ENCODE measurements around the gene SNRNP40. TPM values are rescaled to one million over a fixed set of nuclear protein-coding genes. Genes with fewer than 3 reads are reported as not detected.

Gene SNRNP40
- total RNA-seq, 4 donors from 2014 or later, result 21.9 to 32.1 (median 23.6) TPM

- intact Hi-C loops (cut with DNase I; ENCODE audit: low total_unique reads) (no loop called here), in situ Hi-C loops (cut with MboI; ENCODE audit: low sequenced_read_pairs in 4 of 4) (no loop called here)
- H3K9me3 ChIP-seq, result no peaks in the 10 kb centered on the region
- no peak for ATAC-seq
- no peak for DNase-seq
- H3K4me3 ChIP-seq, result no peak overlapping the region
- H3K27me3 ChIP-seq, result no peaks in the 10 kb centered on the region
- TF ChIP-seq POLR2A (IDR thresholded peaks at IDR 0.05) (no peak), CTCF (IDR thresholded peaks at IDR 0.05 in 4 of 5, conservative IDR thresholded peaks at IDR 0.05 in 1 of 5) (no peak)
- no peaks in the 10 kb centered on the region for H3K36me3 ChIP-seq
- H3K4me1 ChIP-seq, result no peaks in the 10 kb centered on the region
- no peak overlapping the region for H3K27ac ChIP-seq
These were observed 68.6 kb downstream of the SNRNP40 start for GRCh38 chr1:31227891-31228568.

- Histone ChIP-seq H3K4me3 (no peak overlapping the region), H3K9me3 (no peaks in the 10 kb centered on the region), H3K27ac (no peak overlapping the region), H3K4me1 (no peaks in the 10 kb centered on the region), H3K36me3 (no peaks in the 10 kb centered on the region), H3K27me3 (no peaks in the 10 kb centered on the region)
- ATAC-seq, result no peak
- intact Hi-C loops (cut with DNase I; ENCODE audit: low total_unique reads) (no loop called here), in situ Hi-C loops (cut with MboI; ENCODE audit: low sequenced_read_pairs in 4 of 4) (no loop called here)
- no peak for DNase-seq
- TF ChIP-seq POLR2A (IDR thresholded peaks at IDR 0.05) (no peak), CTCF (IDR thresholded peaks at IDR 0.05 in 4 of 5, conservative IDR thresholded peaks at IDR 0.05 in 1 of 5) (no peak)
These were observed 72.5 kb downstream of the SNRNP40 start for GRCh38 chr1:31224068-31224467.

- intact Hi-C loops (cut with DNase I; ENCODE audit: low total_unique reads) (no loop called here), in situ Hi-C loops (cut with MboI; ENCODE audit: low sequenced_read_pairs in 4 of 4) (no loop called here)
- TF ChIP-seq CTCF (IDR thresholded peaks at IDR 0.05 in 4 of 5, conservative IDR thresholded peaks at IDR 0.05 in 1 of 5) (no peak), POLR2A (IDR thresholded peaks at IDR 0.05) (no peak)
- Histone ChIP-seq H3K27ac (no peak overlapping the region), H3K4me1 (no peaks in the 10 kb centered on the region), H3K36me3 (no peaks in the 10 kb centered on the region), H3K27me3 (no peaks in the 10 kb centered on the region), H3K4me3 (no peak overlapping the region), H3K9me3 (no peaks in the 10 kb centered on the region)
- no peak for DNase-seq
- ATAC-seq, result no peak
These were observed 74.4 kb downstream of the SNRNP40 start for GRCh38 chr1:31222176-31222575.

- Histone ChIP-seq H3K4me1 (peaks cover 3 to 4% of the 10 kb centered on the region in 2 donors), H3K36me3 (no peaks in the 10 kb centered on the region), H3K4me3 (no peak overlapping the region), H3K9me3 (no peaks in the 10 kb centered on the region), H3K27me3 (no peaks in the 10 kb centered on the region), H3K27ac (no peak overlapping the region)
- intact Hi-C loops (cut with DNase I; ENCODE audit: low total_unique reads), result no loop called here
- ATAC-seq (no peak), DNase-seq (no peak)
- TF ChIP-seq CTCF (IDR thresholded peaks at IDR 0.05 in 4 of 5, conservative IDR thresholded peaks at IDR 0.05 in 1 of 5), result no peak
- no peak for TF ChIP-seq POLR2A (IDR thresholded peaks at IDR 0.05)
- in situ Hi-C loops (cut with MboI; ENCODE audit: low sequenced_read_pairs in 4 of 4), result no loop called here
These were observed 75.5 kb downstream of the SNRNP40 start for GRCh38 chr1:31221072-31221471.

GRCh38 chr1:31219489-31219888, 77.1 kb downstream of the SNRNP40 start:
- H3K9me3 ChIP-seq, result no peaks in the 10 kb centered on the region
- H3K27ac ChIP-seq, result no peak overlapping the region
- peaks cover 7 to 11% of the 10 kb centered on the region in 2 donors for H3K4me1 ChIP-seq
- no peaks in the 10 kb centered on the region for H3K27me3 ChIP-seq
- H3K4me3 ChIP-seq, result no peak overlapping the region
- DNase-seq, result no peak
- no peak for ATAC-seq
- in situ Hi-C loops (cut with MboI; ENCODE audit: low sequenced_read_pairs in 4 of 4), result no loop called here
- H3K36me3 ChIP-seq, result no peaks in the 10 kb centered on the region
- intact Hi-C loops (cut with DNase I; ENCODE audit: low total_unique reads), result no loop called here
- TF ChIP-seq CTCF (IDR thresholded peaks at IDR 0.05 in 4 of 5, conservative IDR thresholded peaks at IDR 0.05 in 1 of 5) (no peak), POLR2A (IDR thresholded peaks at IDR 0.05) (no peak)
